Adipocyte (in vitro differentiated cells): ENCODE results near the gene THNSL1.
"Not testable (repeated sequence)": the region's sequence is repeated elsewhere in the genome, so short reads cannot be mapped to it uniquely, and the experiment has no call there.

Source experiments
- DNase-seq: peaks from one replicate; pipeline ENCODE4 v3.0.0-alpha.2; 2015; ENCODE audit warnings: low read depth
- H3K27me3 ChIP-seq: replicated peaks from 2 replicates; pipeline ENCODE4 v1.7.0; 2013; ENCODE audit warnings: mild to moderate bottlenecking, low read length, moderate library complexity; ENCODE audit not compliant: control insufficient read depth, insufficient read depth
- H3K36me3 ChIP-seq: 2 replicates; pipeline ENCODE4 v1.7.0; 2013; ENCODE audit warnings: low read length, mild to moderate bottlenecking, moderate library complexity; ENCODE audit not compliant: control insufficient read depth, insufficient read depth, severe bottlenecking
- H3K4me1 ChIP-seq: 2 replicates; pipeline ENCODE4 v1.7.0; 2013; ENCODE audit warnings: mild to moderate bottlenecking, low read length, moderate library complexity; ENCODE audit not compliant: control insufficient read depth, insufficient read depth
- H3K4me3 ChIP-seq: 2 replicates; pipeline ENCODE4 v1.7.0; 2013; ENCODE audit warnings: mild to moderate bottlenecking, low read length, moderate library complexity
- H3K9ac ChIP-seq: 2 replicates; pipeline ENCODE4 v1.7.0; 2013; ENCODE audit warnings: mild to moderate bottlenecking, low read length, moderate library complexity
- H3K9me3 ChIP-seq: 2 replicates; pipeline ENCODE4 v1.7.0; 2013; ENCODE audit warnings: mild to moderate bottlenecking, low read length, moderate library complexity; ENCODE audit not compliant: control insufficient read depth

THNSL1 gene

GRCh38 chr10:25016376-25017153 lies at the start of gene THNSL1:
Gene THNSL1, plus strand, starts transcription at chr10:25016612. Its CDS starts 6,612 bp downstream, at chr10:25023224.
- H3K4me1 ChIP-seq, result peaks cover 15% of the 10 kb centered on the region
- H3K9me3 ChIP-seq, result no peaks in the 10 kb centered on the region
- DNase-seq, result peak; percentile 100
- peak within 1 kb of the TSS; percentile 94 for H3K4me3 ChIP-seq
- H3K36me3 ChIP-seq, result no peaks in the 10 kb centered on the region
- H3K27me3 ChIP-seq, result no peaks in the 10 kb centered on the region
- H3K9ac ChIP-seq, result peak within 1 kb of the TSS; percentile 90

GRCh38 chr10:24966962-24967481 lies 49.4 kb upstream of the THNSL1 start:
- H3K9ac ChIP-seq, result no peak overlapping the region
- H3K4me3 ChIP-seq, result no peak overlapping the region
- no peaks in the 10 kb centered on the region for H3K36me3 ChIP-seq
- H3K27me3 ChIP-seq, result no peaks in the 10 kb centered on the region
- no peaks in the 10 kb centered on the region for H3K9me3 ChIP-seq
- H3K4me1 ChIP-seq, result peaks cover 11% of the 10 kb centered on the region
- DNase-seq, result no peak

GRCh38 chr10:24968349-24968748 lies 48.1 kb upstream of the THNSL1 start:
- Histone ChIP-seq H3K9me3 (no peaks in the 10 kb centered on the region), H3K27me3 (no peaks in the 10 kb centered on the region), H3K4me3 (no peak overlapping the region), H3K36me3 (no peaks in the 10 kb centered on the region), H3K4me1 (peaks cover 11% of the 10 kb centered on the region), H3K9ac (no peak overlapping the region)
- DNase-seq, result no peak

GRCh38 chr10:24968951-24969350 lies 47.5 kb upstream of the THNSL1 start:
- H3K27me3 ChIP-seq, DNase-seq, H3K36me3 ChIP-seq, H3K9me3 ChIP-seq, H3K9ac ChIP-seq, H3K4me3 ChIP-seq: not testable (repeated sequence)
- peaks cover 11% of the 10 kb centered on the region for H3K4me1 ChIP-seq

GRCh38 chr10:24969841-24970281 lies 46.6 kb upstream of the THNSL1 start:
- Histone ChIP-seq H3K9me3 (no peaks in the 10 kb centered on the region), H3K4me1 (peaks cover 19% of the 10 kb centered on the region), H3K4me3 (no peak overlapping the region), H3K36me3 (no peaks in the 10 kb centered on the region), H3K27me3 (no peaks in the 10 kb centered on the region), H3K9ac (no peak overlapping the region)
- peak; percentile 42 for DNase-seq

- H3K9me3 ChIP-seq, result no peaks in the 10 kb centered on the region
- H3K36me3 ChIP-seq, result no peaks in the 10 kb centered on the region
- no peak overlapping the region for H3K9ac ChIP-seq
- no peak overlapping the region for H3K4me3 ChIP-seq
- peaks cover 25% of the 10 kb centered on the region for H3K4me1 ChIP-seq
- no peaks in the 10 kb centered on the region for H3K27me3 ChIP-seq
- DNase-seq, result no peak
Observed at GRCh38 chr10:24971374-24971773, 45.0 kb upstream of the THNSL1 start.

GRCh38 chr10:24973163-24973562 lies 43.2 kb upstream of the THNSL1 start:
- Histone ChIP-seq H3K9me3 (no peaks in the 10 kb centered on the region), H3K9ac (no peak overlapping the region), H3K4me1 (peaks cover 25% of the 10 kb centered on the region), H3K4me3 (no peak overlapping the region), H3K36me3 (no peaks in the 10 kb centered on the region), H3K27me3 (no peaks in the 10 kb centered on the region)
- no peak for DNase-seq

GRCh38 chr10:24974976-24975375 lies 41.4 kb upstream of the THNSL1 start:
- H3K27me3 ChIP-seq, result no peaks in the 10 kb centered on the region
- peaks cover 17% of the 10 kb centered on the region for H3K4me1 ChIP-seq
- H3K36me3 ChIP-seq, result no peaks in the 10 kb centered on the region
- H3K4me3 ChIP-seq, result peak overlapping the region; percentile 54
- peak; percentile 94 for DNase-seq
- H3K9me3 ChIP-seq, result no peaks in the 10 kb centered on the region
- peak overlapping the region; percentile 16 for H3K9ac ChIP-seq

- DNase-seq, result no peak
- H3K4me1 ChIP-seq, result peaks cover 17% of the 10 kb centered on the region
- no peak overlapping the region for H3K4me3 ChIP-seq
- no peaks in the 10 kb centered on the region for H3K36me3 ChIP-seq
- H3K9me3 ChIP-seq, result no peaks in the 10 kb centered on the region
- H3K9ac ChIP-seq, result no peak overlapping the region
- H3K27me3 ChIP-seq, result no peaks in the 10 kb centered on the region
Observed at GRCh38 chr10:24979685-24980084, 36.7 kb upstream of the THNSL1 start.

- Histone ChIP-seq H3K4me1 (peaks cover 16% of the 10 kb centered on the region), H3K9ac (no peak overlapping the region), H3K27me3 (no peaks in the 10 kb centered on the region), H3K9me3 (no peaks in the 10 kb centered on the region), H3K36me3 (no peaks in the 10 kb centered on the region), H3K4me3 (no peak overlapping the region)
- no peak for DNase-seq
Observed at GRCh38 chr10:24981161-24981710, 35.2 kb upstream of the THNSL1 start.

GRCh38 chr10:24982319-24983112 lies 33.9 kb upstream of the THNSL1 start:
- Histone ChIP-seq H3K9ac (no peak overlapping the region), H3K4me3 (no peak overlapping the region), H3K36me3 (no peaks in the 10 kb centered on the region), H3K9me3 (no peaks in the 10 kb centered on the region), H3K4me1 (peaks cover 16% of the 10 kb centered on the region), H3K27me3 (no peaks in the 10 kb centered on the region)
- no peak for DNase-seq
